Caco-2 (cell line): ENCODE data around the gene APP. TPM values are rescaled to one million over a fixed set of nuclear protein-coding genes. Genes with fewer than 3 reads are reported as not detected.

Experiments
- BruUV-seq: library from RNA; stranded (reverse); fragments of 400-500 nt; replicated peaks from 2 replicates; lab custom pipeline; 2021; lab: Mats Ljungman, UMichigan
- CTCF ChIA-PET: fragments of 300-600 bp; sonication (Branson Sonifier 250); formaldehyde crosslinking; loops from one replicate; lab custom pipeline; 2022; ENCODE audit warnings: antibody characterized with exemption; lab: Charles Lee
- POLR2A ChIA-PET: fragments of 300-600 bp; sonication (Branson Sonifier 250); formaldehyde crosslinking; loops from one replicate; lab custom pipeline; 2022; ENCODE audit warnings: antibody characterized with exemption; lab: Charles Lee
- DNase-seq, 2 experiments: peaks; one replicate each; pipeline versions ENCODE4 v3.0.0 to v3.0.0-alpha.2; 2020 to 2022
- H3K27me3 ChIP-seq: replicated peaks from 2 replicates; pipeline ENCODE4 v1.6.0; 2011; ENCODE audit warnings: low read length; ENCODE audit not compliant: control insufficient read depth, insufficient read depth
- H3K36me3 ChIP-seq: 2 replicates; pipeline ENCODE4 v1.5.1; 2011; ENCODE audit warnings: low read length; ENCODE audit not compliant: control insufficient read depth, insufficient read depth
- H3K4me1 ChIP-seq: fragments of 250-450 bp; sonication (Bioruptor Pico); 2 replicates; pipeline ENCODE4 v1.5.1; 2020; ENCODE audit warnings: mild to moderate bottlenecking
- H3K4me3 ChIP-seq: 2 replicates; pipeline ENCODE4 v1.5.1; 2011; ENCODE audit warnings: low read depth, mild to moderate bottlenecking, control low read depth, low read length
- H3K9me3 ChIP-seq: fragments of 250-450 bp; sonication (Bioruptor Pico); 2 replicates; pipeline ENCODE4 v1.5.1; 2020; ENCODE audit warnings: mild to moderate bottlenecking, moderate library complexity
- H3K27ac Mint-ChIP-seq: one replicate; pipeline ENCODE4 v1.8.0; 2022; ENCODE audit warnings: mixed read lengths; ENCODE audit not compliant: unreplicated experiment
- H3K27me3 Mint-ChIP-seq: one replicate; pipeline ENCODE4 v1.8.0; 2022; ENCODE audit warnings: mixed read lengths; ENCODE audit not compliant: insufficient read depth, unreplicated experiment
- H3K36me3 Mint-ChIP-seq: one replicate; pipeline ENCODE4 v1.8.0; 2022; ENCODE audit warnings: mild to moderate bottlenecking, mixed read lengths; ENCODE audit not compliant: insufficient read depth, unreplicated experiment
- H3K4me1 Mint-ChIP-seq: one replicate; pipeline ENCODE4 v1.8.0; 2022; ENCODE audit warnings: low read depth, mixed read lengths; ENCODE audit not compliant: unreplicated experiment
- H3K4me3 Mint-ChIP-seq: one replicate; pipeline ENCODE4 v1.8.0; 2022; ENCODE audit warnings: mild to moderate bottlenecking, moderate library complexity, mixed read lengths; ENCODE audit not compliant: unreplicated experiment
- H3K9me3 Mint-ChIP-seq: one replicate; pipeline ENCODE4 v1.8.0; 2022; ENCODE audit warnings: mixed read lengths; ENCODE audit not compliant: unreplicated experiment
- CTCF ChIP-seq, 2 experiments: fragments of 200-600 bp in 1 of 2; IDR thresholded peaks; 1 replicate in 1 of 2; 2 replicates in 1 of 2; pipeline versions ENCODE4 v1.5.1 to v1.8.0; 2011 to 2022; ENCODE audit warnings: antibody characterized with exemption in 1 of 2, control low read depth in 1 of 2, inconsistent platforms in 1 of 2, low read depth in 1 of 2, low read length in 1 of 2, mild to moderate bottlenecking in 1 of 2, moderate library complexity in 1 of 2; ENCODE audit not compliant: insufficient read depth in 1 of 2, severe bottlenecking in 1 of 2, unreplicated experiment in 1 of 2
- intact Hi-C: fragments of 100-400 bp; cut with micrococcal nuclease; formaldehyde crosslinking; loops from one replicate; pipeline ENCODE4 v1.10.0; 2022; ENCODE audit not compliant: unreplicated experiment
- total RNA-seq: library from RNA; stranded (reverse); gene quantifications from 2 replicates; pipeline ENCODE4 v1.2.3, GENCODE V29; 2022

The APP gene
- total RNA-seq, 1 experiment from 2014 or later, result 331 TPM

GRCh38 chr21:26115305-26115704 is 55.3 kb downstream of the APP start:
- no peak overlapping the region for H3K4me3 Mint-ChIP-seq
- intact Hi-C loops, result no loop called here
- DNase-seq, result no peak
- Histone ChIP-seq H3K9me3 (no peaks in the 10 kb centered on the region), H3K4me1 (peaks cover 40% of the 10 kb centered on the region), H3K4me3 (no peak overlapping the region), H3K27me3 (no peaks in the 10 kb centered on the region), H3K36me3 (no peaks in the 10 kb centered on the region)
- no TSS peak for BruUV-seq
- H3K4me1 Mint-ChIP-seq, result peaks cover 25% of the 10 kb centered on the region
- no peaks in the 10 kb centered on the region for H3K27me3 Mint-ChIP-seq
- CTCF ChIA-PET, result no interaction called here
- H3K9me3 Mint-ChIP-seq, result no peaks in the 10 kb centered on the region
- POLR2A ChIA-PET, result no interaction called here
- H3K27ac Mint-ChIP-seq, result no peak overlapping the region
- H3K36me3 Mint-ChIP-seq, result peaks cover 21% of the 10 kb centered on the region
- no peak for TF ChIP-seq CTCF (IDR thresholded peaks at IDR 0.05; ENCODE audit: insufficient read depth in 1 of 2, low read depth in 1 of 2, low read length in 1 of 2, severe bottlenecking in 1 of 2, unreplicated experiment in 1 of 2)

DNA sequence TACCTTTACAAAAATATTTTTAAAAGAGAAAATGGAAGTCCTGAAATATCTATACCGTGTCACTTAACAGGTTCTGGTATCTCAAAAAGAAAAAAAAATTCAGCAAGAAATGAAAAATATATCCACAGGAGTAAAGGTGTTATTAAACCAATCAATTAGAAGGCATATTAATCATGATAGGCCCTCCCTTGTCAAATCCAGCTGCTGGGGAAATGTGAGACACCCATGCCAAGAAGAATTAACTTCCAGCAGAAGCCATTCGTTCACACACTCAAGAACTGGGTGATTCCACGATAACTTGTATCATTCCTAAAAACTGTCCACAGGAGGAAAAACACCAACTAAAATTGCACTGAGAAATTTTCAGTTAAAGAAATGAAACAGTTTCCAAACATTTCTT is 57.6 kb downstream of the APP start:
- Mint-ChIP-seq H3K4me1 (peaks cover 16% of the 10 kb centered on the region), H3K4me3 (no peak overlapping the region), H3K36me3 (peaks cover 27% of the 10 kb centered on the region), H3K27me3 (no peaks in the 10 kb centered on the region), H3K9me3 (no peaks in the 10 kb centered on the region), H3K27ac (no peak overlapping the region)
- ChIA-PET CTCF (no interaction called here), POLR2A (no interaction called here)
- no peaks in the 10 kb centered on the region for H3K36me3 ChIP-seq
- DNase-seq, result no peak
- peaks cover 26% of the 10 kb centered on the region for H3K4me1 ChIP-seq
- no peaks in the 10 kb centered on the region for H3K27me3 ChIP-seq
- TF ChIP-seq CTCF (IDR thresholded peaks at IDR 0.05; ENCODE audit: insufficient read depth in 1 of 2, low read depth in 1 of 2, low read length in 1 of 2, severe bottlenecking in 1 of 2, unreplicated experiment in 1 of 2), result no peak
- H3K4me3 ChIP-seq, result no peak overlapping the region
- intact Hi-C loops, result no loop called here
- BruUV-seq, result no TSS peak
- H3K9me3 ChIP-seq, result no peaks in the 10 kb centered on the region

- no peaks in the 10 kb centered on the region for H3K36me3 ChIP-seq
- Mint-ChIP-seq H3K9me3 (no peaks in the 10 kb centered on the region), H3K27me3 (no peaks in the 10 kb centered on the region), H3K36me3 (peaks cover 32% of the 10 kb centered on the region), H3K27ac (no peak overlapping the region), H3K4me1 (peaks cover 20% of the 10 kb centered on the region), H3K4me3 (no peak overlapping the region)
- H3K9me3 ChIP-seq, result no peaks in the 10 kb centered on the region
- TF ChIP-seq CTCF (IDR thresholded peaks at IDR 0.05; ENCODE audit: insufficient read depth in 1 of 2, low read depth in 1 of 2, low read length in 1 of 2, severe bottlenecking in 1 of 2, unreplicated experiment in 1 of 2), result no peak
- no peaks in the 10 kb centered on the region for H3K27me3 ChIP-seq
- POLR2A ChIA-PET, result no interaction called here
- intact Hi-C loops, result no loop called here
- BruUV-seq, result no TSS peak
- CTCF ChIA-PET, result no interaction called here
- H3K4me1 ChIP-seq, result peaks cover 19% of the 10 kb centered on the region
- no peak overlapping the region for H3K4me3 ChIP-seq
- no peak for DNase-seq
Observed at GRCh38 chr21:26112127-26112742, 58.3 kb downstream of the APP start.
